GM12801 (cell line): Measurements from ENCODE around the gene PRKAG2.

ENCODE experiments used
- TF ChIP-seq, protein P1 (sequence below): IDR thresholded peaks from one replicate; pipeline ENCODE4 v1.5.1; 2011; ENCODE audit warnings: control low read depth; ENCODE audit not compliant: insufficient read length; ENCODE audit errors: extremely low read depth

The PRKAG2 gene

DNA sequence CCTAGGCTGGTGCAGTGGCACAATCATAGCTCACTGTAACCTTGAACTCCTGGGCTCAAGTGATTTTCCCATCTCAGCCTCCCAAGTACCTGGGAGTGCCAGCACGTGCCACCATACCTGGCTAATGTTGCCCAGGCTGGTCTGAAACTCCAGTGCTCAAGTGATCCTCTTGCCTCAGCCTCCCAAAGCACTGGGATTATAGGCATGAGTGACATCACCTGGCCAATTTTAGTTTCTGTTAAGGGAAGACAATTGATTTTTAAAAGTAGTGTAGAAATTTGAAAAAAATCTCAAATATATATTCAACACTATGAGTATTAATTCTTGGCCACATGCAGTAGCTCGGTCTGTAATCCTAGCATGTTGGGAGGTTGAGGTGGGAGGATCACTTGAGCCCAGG is 235.3 kb downstream of the PRKAG2 start:
- TF ChIP-seq, protein P1, sequence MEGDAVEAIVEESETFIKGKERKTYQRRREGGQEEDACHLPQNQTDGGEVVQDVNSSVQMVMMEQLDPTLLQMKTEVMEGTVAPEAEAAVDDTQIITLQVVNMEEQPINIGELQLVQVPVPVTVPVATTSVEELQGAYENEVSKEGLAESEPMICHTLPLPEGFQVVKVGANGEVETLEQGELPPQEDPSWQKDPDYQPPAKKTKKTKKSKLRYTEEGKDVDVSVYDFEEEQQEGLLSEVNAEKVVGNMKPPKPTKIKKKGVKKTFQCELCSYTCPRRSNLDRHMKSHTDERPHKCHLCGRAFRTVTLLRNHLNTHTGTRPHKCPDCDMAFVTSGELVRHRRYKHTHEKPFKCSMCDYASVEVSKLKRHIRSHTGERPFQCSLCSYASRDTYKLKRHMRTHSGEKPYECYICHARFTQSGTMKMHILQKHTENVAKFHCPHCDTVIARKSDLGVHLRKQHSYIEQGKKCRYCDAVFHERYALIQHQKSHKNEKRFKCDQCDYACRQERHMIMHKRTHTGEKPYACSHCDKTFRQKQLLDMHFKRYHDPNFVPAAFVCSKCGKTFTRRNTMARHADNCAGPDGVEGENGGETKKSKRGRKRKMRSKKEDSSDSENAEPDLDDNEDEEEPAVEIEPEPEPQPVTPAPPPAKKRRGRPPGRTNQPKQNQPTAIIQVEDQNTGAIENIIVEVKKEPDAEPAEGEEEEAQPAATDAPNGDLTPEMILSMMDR, result no peak

DNA sequence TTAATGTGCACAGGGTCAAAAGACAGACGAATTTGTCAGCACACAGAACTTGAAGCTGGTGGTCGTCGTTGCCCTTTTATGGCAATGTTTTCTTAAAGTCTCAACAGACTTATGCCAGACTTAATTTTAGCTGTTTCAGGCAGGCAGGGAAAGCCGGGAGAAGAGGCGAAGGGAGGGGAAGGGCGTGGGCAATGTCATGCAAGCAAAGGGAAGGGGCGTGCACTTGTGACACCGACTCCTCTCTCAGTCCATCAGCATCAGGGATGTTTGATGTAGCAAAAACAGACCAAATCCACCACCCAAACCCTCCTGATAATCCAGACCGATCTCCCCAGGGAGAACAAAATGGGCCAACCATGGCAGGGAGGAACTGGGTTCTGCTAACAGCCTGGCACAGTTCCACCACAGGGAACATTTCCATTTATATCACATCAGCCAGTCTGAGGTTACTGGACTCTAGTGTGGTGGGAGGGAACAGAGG is 239.1 kb downstream of the PRKAG2 start:
- TF ChIP-seq, protein P1, result no peak

DNA sequence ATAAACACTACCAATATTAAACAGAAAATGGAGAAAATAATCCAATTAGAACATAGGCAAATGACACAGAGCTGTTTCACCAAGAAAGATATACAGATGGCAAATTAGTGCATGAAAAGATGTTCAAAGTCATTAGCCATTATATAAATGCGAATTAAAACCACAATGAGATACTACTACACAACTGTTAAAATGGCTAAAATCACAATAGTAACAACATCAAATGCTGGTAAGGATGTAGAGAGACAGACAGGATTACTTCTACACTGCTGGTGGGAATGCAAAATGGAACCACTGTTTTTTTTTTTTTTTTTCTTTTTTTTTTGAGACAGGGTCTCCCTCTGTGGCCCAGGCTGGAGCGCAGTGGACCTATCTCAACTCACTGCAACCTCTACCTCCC is 242.3 kb downstream of the PRKAG2 start:
- TF ChIP-seq, protein P1, result no peak

DNA sequence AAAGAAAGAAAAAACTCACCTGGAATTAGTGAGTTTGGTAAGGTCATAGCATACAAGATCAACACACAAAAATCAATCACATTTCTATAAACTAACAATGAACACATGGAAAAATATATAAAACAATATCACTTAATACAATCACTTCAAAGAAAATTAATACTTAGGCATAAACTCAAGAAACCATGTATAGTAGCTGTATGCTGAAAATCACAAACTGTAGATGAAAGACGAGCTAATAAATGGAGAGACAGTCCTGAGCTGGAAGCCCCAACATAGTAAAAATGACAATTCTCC is 243.5 kb downstream of the PRKAG2 start:
- TF ChIP-seq, protein P1, result no peak

DNA sequence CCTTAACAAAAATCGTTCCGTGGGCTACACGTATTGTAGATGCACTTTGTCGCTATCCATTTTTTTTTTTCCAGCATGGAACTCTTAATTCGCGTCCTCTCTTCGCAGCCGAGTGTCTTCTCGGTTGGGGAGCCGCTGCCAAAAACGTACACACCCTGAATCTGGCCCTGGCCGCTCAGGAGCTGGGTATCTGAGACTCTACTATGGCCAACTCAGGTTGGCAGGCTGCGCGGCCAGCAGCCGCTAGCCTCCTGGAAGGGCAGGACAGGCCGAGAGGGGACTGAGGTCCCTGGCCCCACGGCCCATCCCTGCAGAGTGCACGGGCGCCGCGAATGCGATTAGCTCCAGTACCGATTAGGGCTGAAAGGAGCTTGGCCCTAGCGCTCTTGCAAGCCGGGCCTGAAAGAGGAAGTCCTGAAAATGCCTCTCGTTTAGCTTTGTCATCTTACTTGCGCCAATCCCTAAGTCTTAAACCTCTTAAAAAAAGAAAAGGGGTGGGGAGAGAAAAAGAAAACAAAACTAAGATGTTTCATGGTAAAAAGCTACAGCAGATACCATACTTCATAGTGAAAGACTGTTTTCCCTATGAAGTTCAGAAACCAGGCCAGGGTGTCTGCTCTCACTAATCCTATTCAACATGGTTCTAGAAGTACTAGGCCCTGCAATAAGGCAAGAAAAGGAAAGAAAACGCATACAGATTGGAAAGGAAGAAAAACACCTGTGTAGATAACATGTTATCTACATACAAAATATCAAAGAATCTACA is 244.0 kb downstream of the PRKAG2 start:
- TF ChIP-seq, protein P1, result no peak

GRCh38 chr7:151631953-151632749 is 244.8 kb downstream of the PRKAG2 start:
- TF ChIP-seq, protein P1, result no peak

- TF ChIP-seq, protein P1, result no peak
These were observed 245.4 kb downstream of the PRKAG2 start for GRCh38 chr7:151631570-151631952.
